ENCODE results near the gene FZR1. TPM values are rescaled to one million over a fixed set of nuclear protein-coding genes. Genes with fewer than 3 reads are reported as not detected.

Gene FZR1
- total and polyA plus RNA-seq, 2 of the 13 experiments (the other 11 are each of a cell fraction or from before 2014, with no cell fraction given), result 29.0 to 30.8 TPM

GRCh38 chr19:3500429-3501101, 5.5 kb upstream of the FZR1 start, which contains the start of gene DOHH (continued):
- no peak for TF ChIP-seq BRF2 (CRISPR knock-in tag; IDR thresholded peaks at IDR 0.05)
- no peak for TF ChIP-seq ZFP62 (CRISPR knock-in tag; IDR thresholded peaks at IDR 0.05)
- TF ChIP-seq NKX3-1 (CRISPR knock-in tag; IDR thresholded peaks at IDR 0.05), result no peak
- 0 out of 2 replicates have a peak, but pooled peaks have one; percentile 43 for TF ChIP-seq ZNF558 (CRISPR knock-in tag; IDR thresholded peaks at IDR 0.05; ENCODE audit: borderline replicate concordance)
- TF ChIP-seq NBN (conservative IDR thresholded peaks at IDR 0.05), result no peak
- TF ChIP-seq POGK (CRISPR knock-in tag; conservative IDR thresholded peaks at IDR 0.05), result peak; percentile 84
- TF ChIP-seq ZSCAN30 (CRISPR knock-in tag; IDR thresholded peaks at IDR 0.05), result no peak
- TF ChIP-seq FOXK1 (CRISPR knock-in tag; IDR thresholded peaks at IDR 0.05; ENCODE audit: borderline replicate concordance, low read depth), result peak; percentile 45; the same call in 1 of the 2 replicates
- no peak for TF ChIP-seq NCOA5 (CRISPR knock-in tag; IDR thresholded peaks at IDR 0.05)
- TF ChIP-seq KMT2A (CRISPR knock-in tag; IDR thresholded peaks at IDR 0.05), result peak; percentile 86
- TF ChIP-seq MED8 (CRISPR knock-in tag; IDR thresholded peaks at IDR 0.05; ENCODE audit: insufficient replicate concordance), result peak; percentile 94
- peak; percentile 89; the same call in 1 of the 2 replicates for TF ChIP-seq SIN3A (IDR thresholded peaks at IDR 0.05; ENCODE audit: borderline replicate concordance, low read depth, low read length)
- no peak for TF ChIP-seq ZMYM2 (CRISPR knock-in tag; IDR thresholded peaks at IDR 0.05)
- peak; percentile 100 for TF ChIP-seq FOXK2 (IDR thresholded peaks at IDR 0.05)
- TF ChIP-seq KDM5A (IDR thresholded peaks at IDR 0.05; ENCODE audit: borderline replicate concordance, low read length), result peak; percentile 92
- TF ChIP-seq MTA1 (CRISPR knock-in tag; IDR thresholded peaks at IDR 0.05; ENCODE audit: borderline replicate concordance), result 0 out of 2 replicates have a peak, but pooled peaks have one; percentile 63
- no peak for TF ChIP-seq HMGA1 (CRISPR knock-in tag; conservative IDR thresholded peaks at IDR 0.05)
- no peak for TF ChIP-seq ZNF513 (CRISPR knock-in tag; conservative IDR thresholded peaks at IDR 0.05)
- TF ChIP-seq HDAC2 (CRISPR knock-in tag; IDR thresholded peaks at IDR 0.05), result peak; percentile 79
- no peak; the same call in 1 of the 2 replicates for TF ChIP-seq HOXD1 (CRISPR knock-in tag; IDR thresholded peaks at IDR 0.05)
- TF ChIP-seq ZNF501 (CRISPR knock-in tag; IDR thresholded peaks at IDR 0.05), result peak; percentile 93
- no peak for TF ChIP-seq ZKSCAN1 (IDR thresholded peaks at IDR 0.05; ENCODE audit: low read length)
- no peak for TF ChIP-seq JDP2 (CRISPR knock-in tag; IDR thresholded peaks at IDR 0.05; ENCODE audit: borderline replicate concordance)
- TF ChIP-seq CHD4 (IDR thresholded peaks at IDR 0.05; ENCODE audit: borderline replicate concordance, low read length), result no peak
- TF ChIP-seq RORA (CRISPR knock-in tag; IDR thresholded peaks at IDR 0.05), result no peak
- TF ChIP-seq ZBTB20 (CRISPR knock-in tag; IDR thresholded peaks at IDR 0.05; ENCODE audit: borderline replicate concordance, low read depth), result no peak
- no peak for TF ChIP-seq ZNF10 (CRISPR knock-in tag; IDR thresholded peaks at IDR 0.05; ENCODE audit: borderline replicate concordance, low read depth)
- TF ChIP-seq ZNF549 (CRISPR knock-in tag; IDR thresholded peaks at IDR 0.05), result no peak

Measured in HepG2 (cell line).